GM19193 (cell line): Measurements from ENCODE around the gene ZNF41.
A peak's percentile ranks its signal among the peaks of the same experiment; 100 is the strongest.

ENCODE experiments used
- POLR2A ChIP-seq: IDR thresholded peaks from 4 replicates; pipeline ENCODE4 v1.6.1; 2011; ENCODE audit not compliant: insufficient read depth, insufficient read length; ENCODE audit errors: extremely low read depth

The ZNF41 gene

GRCh38 chrX:47482512-47483305 is at the start of gene ZNF41:
TSS of gene ZNF41 (minus strand) at chrX:47483222. CDS start at chrX:47467481, 15,741 bp downstream.
- peak; percentile 58 for TF ChIP-seq POLR2A

DNA sequence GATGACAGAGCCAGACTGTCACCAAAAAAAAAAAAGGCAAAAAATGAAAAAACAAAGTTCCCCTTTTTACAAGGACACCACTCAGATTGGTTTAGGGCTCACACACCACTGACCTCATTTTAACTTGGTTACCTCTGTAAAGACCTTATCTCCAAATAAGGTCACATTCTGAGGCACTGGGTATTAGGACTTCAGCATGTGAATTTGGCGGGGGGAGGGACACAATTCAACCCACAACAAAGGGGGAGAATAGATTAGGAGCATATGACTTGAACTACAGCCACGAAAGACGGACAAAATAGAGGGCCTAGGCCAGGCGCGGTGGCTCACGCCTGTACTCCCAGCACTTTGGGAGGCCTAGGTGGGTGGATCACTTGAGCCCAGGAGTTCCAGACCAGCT is 47.0 kb upstream of the ZNF41 start:
- TF ChIP-seq POLR2A, result no peak

DNA sequence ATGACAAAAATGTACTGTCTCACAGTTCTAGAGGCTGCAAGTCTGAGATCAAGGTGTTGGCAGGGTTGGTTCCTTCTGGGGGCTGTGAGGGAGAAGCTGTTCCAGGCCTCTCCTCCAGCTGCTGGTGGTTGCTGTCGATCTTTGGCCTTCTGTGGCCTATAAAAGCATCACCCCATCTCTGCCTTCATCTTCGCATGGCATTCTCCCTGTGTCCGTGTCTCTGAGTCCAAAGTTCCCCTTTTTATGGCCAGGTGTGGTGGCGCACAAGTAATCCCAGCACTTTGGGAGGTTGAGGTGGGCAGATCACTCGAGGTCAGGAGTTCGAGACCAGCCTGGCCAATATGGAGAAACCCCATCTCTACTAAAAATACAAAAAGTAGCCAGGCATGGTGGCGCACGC is 46.5 kb upstream of the ZNF41 start:
- no peak for TF ChIP-seq POLR2A

DNA sequence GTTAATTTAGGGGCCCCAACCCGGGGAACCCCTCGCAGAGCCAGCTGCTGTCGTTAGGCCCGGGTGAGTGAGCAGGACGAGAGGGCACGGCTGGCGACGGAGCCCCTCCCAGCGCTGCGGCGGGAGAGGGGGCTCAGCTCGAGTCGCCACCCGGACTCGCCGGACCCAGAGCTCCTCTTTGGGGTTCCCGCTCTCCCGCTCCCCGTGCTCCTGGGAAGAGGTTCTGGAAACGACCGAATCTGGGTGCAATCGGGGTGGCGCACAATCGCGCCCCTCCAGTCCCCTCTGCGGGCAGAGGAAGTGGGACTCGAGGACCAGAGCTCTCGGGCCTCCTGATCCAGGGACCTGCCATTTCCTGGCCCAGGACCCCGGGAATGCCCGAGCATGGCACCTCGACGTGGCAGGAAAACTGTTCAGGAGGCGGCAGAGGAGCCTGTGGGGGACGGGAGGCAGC is 40.7 kb upstream of the ZNF41 start:
- no peak for TF ChIP-seq POLR2A

DNA sequence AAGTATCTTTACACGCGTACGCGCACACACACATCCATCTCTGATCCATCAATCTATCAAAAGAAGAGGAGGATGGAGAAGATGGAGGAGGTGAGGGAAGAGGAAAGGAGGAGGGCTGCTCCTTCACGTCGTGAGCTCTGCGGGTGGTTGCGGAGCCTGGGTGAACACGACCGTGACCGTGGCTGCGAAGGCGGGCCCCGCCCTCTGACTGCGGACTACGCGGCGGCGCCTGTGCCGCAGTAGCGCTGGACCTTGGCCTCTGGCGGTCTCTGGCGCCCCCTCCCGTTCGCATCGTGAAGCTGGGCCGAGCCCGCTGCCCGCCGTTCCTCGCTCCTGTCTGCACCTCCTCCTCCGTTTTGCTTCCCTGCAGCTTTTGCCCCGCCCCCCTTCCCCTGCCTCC is 40.3 kb upstream of the ZNF41 start:
- no peak for TF ChIP-seq POLR2A

DNA sequence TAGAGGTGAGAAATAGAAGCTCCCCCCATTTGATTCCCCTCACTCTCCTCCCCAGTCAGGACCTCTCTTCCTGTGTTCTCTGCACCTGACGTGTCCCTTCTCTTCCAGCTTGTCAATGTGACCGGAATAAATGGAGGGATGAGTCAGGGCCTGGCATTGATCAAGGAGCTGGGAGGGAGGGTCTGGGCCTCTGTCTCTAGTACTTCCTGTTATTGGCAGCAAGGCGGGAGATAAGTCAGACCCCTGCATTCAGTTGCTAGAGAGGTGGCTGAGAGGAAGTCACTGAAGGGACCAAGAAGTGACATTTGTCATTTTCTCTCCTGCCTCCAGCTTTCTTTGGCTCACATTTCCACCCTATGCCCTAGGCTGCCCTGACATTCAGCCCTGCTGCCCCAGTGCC is 35.1 kb upstream of the ZNF41 start:
- TF ChIP-seq POLR2A, result no peak

GRCh38 chrX:47515941-47516665 is 33.1 kb upstream of the ZNF41 start:
- no peak for TF ChIP-seq POLR2A

- no peak for TF ChIP-seq POLR2A
Measured at GRCh38 chrX:47514533-47515235, 31.7 kb upstream of the ZNF41 start.

DNA sequence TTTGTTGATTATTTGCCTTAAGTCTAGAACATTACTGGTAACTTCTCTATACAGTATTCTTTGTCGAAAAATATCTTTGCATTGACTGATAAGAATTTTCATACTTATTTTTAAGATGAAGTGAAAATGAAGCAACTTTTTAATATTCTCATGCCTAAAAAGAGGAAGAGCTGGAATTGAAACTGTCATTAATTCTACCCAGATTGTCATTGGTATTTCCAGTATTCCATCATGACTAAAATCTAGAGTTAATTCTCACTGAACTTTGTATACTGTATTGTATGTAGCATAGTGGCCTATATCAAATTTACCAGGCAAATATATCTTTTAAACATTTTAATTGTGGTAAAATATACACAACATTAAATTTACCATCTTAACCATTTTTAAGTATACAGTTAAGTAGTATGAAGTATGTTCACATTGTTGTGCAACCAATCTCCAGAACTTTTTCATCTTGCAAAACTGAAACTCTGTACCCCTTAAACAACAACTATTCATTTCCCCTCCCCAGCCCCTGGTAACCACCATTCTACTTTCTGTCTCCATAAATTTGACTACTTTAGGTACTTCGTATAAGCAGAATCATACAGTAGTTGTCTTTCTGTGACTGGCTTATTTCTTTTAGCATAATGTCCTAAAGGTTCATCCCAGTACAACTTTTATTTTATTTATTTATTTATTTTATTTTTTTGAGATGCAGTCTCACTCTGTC is 24.3 kb upstream of the ZNF41 start:
- no peak for TF ChIP-seq POLR2A

- no peak for TF ChIP-seq POLR2A
Measured at GRCh38 chrX:47503151-47503550, 20.1 kb upstream of the ZNF41 start.

DNA sequence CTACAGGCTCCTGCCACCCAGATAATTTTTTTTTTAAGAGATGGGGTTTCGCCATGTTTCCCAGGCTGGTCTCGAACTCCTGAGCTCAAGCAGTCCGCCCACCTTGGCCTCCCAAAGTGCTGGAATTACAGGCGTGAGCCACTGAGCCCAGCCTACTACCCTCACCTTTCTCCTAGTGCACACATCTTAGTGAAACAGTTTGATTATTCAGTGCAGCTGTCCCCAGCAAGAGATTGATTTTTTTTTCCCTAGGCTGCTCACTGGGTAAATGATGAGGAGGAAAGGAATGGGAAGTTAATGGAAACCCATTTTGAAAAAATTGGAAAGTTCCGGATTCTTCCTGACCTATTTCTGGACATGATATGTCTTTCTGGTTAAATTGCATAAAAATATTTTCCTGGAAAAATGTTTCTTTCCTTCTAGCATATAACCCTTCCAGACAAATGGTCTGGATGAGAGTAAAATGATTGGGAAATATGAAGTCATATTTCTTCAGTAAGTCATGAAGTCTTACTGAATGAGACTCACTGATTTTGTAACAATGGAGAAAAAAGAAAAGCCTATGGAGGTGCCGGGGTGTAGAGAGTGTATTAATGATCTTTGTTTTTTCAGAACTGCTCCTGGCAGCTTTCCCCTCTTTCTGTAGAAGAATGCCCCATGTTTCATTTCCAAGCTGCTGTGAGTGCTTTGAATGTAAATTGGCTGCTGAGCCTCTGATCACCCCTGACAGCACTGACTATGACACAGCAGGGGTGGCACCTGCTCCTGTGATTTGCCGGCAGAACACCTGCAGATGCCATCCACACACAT is 19.5 kb upstream of the ZNF41 start:
- TF ChIP-seq POLR2A, result no peak

DNA sequence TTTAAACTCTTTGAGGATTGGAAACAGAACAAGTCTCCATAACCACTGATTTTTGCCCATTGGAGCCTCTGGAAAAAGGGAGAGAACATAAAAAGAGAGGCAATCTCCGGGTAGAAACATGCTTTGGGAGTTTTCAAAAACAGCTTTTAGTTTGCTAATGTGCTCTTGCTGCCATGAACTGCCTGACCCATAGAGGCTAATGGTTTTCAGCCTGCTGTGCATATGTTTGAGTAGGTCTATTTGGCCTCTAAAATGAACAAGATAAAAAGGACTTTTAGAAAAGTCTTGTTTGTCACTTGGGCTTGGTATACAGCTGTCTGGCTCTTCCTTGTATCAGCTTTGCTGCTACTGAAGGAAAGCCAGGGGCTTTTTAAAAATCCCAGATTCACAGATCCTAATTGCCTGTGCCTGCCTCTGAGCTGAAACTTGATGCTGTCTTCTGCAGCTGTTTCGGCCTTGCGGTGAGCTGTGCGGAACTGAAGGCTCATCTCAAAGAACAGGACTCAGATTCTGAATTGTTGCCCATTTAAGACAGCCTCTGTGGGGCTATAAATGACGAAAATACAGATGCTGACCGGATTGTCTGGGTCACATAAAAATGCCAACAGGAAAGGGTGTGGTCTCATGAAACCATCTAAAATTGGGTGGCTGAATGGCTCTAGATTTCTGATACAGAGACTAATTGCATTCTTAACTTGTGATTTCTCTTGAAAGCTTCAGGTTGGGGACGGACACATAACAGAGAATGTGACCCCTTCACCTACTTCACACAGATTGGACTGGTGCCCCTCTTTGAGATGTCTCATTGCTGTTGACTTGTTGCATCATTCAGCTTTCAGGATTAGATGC is 18.4 kb upstream of the ZNF41 start:
- no peak for TF ChIP-seq POLR2A

DNA sequence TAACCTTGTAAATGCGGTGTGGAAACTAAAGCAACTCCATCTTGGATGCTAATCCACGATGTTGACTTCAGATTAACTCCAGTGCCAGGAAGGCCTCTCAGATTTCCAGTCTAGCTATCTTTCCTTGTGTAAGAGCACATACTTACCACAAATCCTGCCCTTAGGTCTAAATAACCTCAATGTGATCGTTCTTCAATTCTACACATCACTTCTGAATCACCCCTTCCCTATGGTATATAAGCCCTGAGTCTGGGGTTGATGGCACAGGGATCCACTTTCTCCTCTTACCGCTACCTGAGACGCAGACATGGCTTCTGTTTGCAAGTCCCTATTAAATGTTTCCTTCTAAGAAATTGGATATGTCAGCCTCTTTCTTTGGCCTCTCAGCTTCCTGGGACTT is 17.5 kb upstream of the ZNF41 start:
- TF ChIP-seq POLR2A, result no peak

DNA sequence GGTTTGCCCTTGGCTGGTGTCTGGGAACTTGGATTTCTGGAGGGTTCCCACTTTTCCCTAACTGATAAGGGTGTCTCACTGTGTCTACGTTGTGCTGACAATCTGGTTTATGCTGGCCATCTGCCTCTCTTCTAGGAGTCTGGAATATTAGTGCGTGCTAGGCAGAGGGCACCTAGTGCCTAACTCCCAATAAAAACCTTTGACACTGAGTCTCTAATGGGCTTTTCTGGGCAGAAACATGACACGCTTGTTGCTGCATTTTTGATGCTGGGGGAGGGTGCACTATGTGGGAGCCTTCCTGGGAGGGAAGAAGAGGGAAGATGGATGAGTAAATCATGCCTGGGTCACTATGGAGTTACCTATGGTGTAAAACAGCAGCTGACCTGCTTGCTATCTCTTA is 16.3 kb upstream of the ZNF41 start:
- TF ChIP-seq POLR2A, result no peak

DNA sequence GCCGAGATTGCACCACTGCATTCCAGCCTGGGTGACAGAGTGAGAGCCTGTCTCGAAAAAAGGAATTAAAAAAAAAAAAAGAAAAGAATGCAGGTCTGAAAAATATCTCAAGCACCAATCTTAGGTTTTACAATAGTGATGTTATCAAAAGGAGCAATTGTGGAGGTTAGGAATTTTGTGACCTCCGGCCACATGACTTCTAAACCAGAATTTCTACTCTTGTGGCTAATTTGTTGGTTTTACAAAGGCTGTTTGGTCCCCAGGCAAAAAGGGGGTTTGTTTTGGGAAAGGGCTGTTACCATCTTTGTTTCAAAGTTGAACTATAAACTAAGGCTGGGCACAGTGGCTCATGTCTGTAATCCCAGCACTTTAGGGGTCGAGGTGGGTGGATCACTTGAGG is 15.4 kb upstream of the ZNF41 start:
- TF ChIP-seq POLR2A, result no peak
